HL-60 (cell line): ENCODE measurements around the gene ACKR2.

Experiments
- DNase-seq, 2 experiments: peaks; one replicate each; pipeline ENCODE4 v3.0.0-alpha.2; 2010 to 2020; ENCODE audit warnings: low read depth in 1 of 2, low spot score in 1 of 2
- H3K27ac ChIP-seq: fragments of 250-450 bp; sonication (Bioruptor Pico); replicated peaks from 2 replicates; pipeline ENCODE4 v1.5.1; 2020; ENCODE audit warnings: mild to moderate bottlenecking, moderate library complexity
- H3K27me3 ChIP-seq: fragments of 250-450 bp; sonication (Bioruptor Pico); 2 replicates; pipeline ENCODE4 v1.5.1; 2021; ENCODE audit warnings: mild to moderate bottlenecking, moderate library complexity; ENCODE audit not compliant: insufficient read depth, poor library complexity, severe bottlenecking
- H3K4me3 ChIP-seq: replicated peaks from 2 replicates; pipeline ENCODE4 v1.5.1; 2011; ENCODE audit warnings: mild to moderate bottlenecking, control low read depth, low read length; ENCODE audit not compliant: insufficient read depth
- GABPA ChIP-seq: IDR thresholded peaks from 2 replicates; pipeline ENCODE4 v1.6.1; 2012; ENCODE audit warnings: low read depth
- POLR2AphosphoS5 ChIP-seq: IDR thresholded peaks from 2 replicates; pipeline ENCODE4 v1.6.1; 2012; ENCODE audit warnings: low read depth
- SPI1 ChIP-seq: IDR thresholded peaks from 2 replicates; pipeline ENCODE4 v1.6.1; 2012; ENCODE audit warnings: low read depth, mild to moderate bottlenecking, borderline replicate concordance
- TF ChIP-seq, protein P1 (sequence below): IDR thresholded peaks from 2 replicates; pipeline ENCODE4 v1.6.1; 2012; ENCODE audit warnings: low read depth; ENCODE audit not compliant: insufficient replicate concordance
- TF ChIP-seq, protein P2 (sequence below): IDR thresholded peaks from one replicate; pipeline ENCODE4 v1.5.1; 2011; ENCODE audit warnings: low read length, control low read depth, inconsistent platforms; ENCODE audit not compliant: insufficient read depth

ACKR2 gene

DNA sequence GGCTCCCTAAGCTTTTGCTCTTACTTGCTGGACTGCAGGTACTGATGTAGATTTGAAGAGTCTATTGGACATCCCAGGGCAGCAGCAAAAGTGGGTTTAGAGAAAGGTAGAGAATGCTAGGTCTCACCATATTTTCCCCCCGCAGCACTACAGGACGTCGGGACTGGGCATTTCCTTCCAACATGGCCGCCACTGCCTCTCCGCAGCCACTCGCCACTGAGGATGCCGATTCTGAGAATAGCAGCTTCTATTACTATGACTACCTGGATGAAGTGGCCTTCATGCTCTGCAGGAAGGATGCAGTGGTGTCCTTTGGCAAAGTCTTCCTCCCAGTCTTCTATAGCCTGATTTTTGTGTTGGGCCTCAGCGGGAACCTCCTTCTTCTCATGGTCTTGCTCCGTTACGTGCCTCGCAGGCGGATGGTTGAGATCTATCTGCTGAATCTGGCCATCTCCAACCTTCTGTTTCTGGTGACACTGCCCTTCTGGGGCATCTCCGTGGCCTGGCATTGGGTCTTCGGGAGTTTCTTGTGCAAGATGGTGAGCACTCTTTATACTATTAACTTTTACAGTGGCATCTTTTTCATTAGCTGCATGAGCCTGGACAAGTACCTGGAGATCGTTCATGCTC, 55.2 kb downstream of the ACKR2 start:
- no peaks in the 10 kb centered on the region for H3K27me3 ChIP-seq
- DNase-seq = no peak
- TF ChIP-seq GABPA = no peak
- no peak for TF ChIP-seq POLR2AphosphoS5
- TF ChIP-seq, protein P1, sequence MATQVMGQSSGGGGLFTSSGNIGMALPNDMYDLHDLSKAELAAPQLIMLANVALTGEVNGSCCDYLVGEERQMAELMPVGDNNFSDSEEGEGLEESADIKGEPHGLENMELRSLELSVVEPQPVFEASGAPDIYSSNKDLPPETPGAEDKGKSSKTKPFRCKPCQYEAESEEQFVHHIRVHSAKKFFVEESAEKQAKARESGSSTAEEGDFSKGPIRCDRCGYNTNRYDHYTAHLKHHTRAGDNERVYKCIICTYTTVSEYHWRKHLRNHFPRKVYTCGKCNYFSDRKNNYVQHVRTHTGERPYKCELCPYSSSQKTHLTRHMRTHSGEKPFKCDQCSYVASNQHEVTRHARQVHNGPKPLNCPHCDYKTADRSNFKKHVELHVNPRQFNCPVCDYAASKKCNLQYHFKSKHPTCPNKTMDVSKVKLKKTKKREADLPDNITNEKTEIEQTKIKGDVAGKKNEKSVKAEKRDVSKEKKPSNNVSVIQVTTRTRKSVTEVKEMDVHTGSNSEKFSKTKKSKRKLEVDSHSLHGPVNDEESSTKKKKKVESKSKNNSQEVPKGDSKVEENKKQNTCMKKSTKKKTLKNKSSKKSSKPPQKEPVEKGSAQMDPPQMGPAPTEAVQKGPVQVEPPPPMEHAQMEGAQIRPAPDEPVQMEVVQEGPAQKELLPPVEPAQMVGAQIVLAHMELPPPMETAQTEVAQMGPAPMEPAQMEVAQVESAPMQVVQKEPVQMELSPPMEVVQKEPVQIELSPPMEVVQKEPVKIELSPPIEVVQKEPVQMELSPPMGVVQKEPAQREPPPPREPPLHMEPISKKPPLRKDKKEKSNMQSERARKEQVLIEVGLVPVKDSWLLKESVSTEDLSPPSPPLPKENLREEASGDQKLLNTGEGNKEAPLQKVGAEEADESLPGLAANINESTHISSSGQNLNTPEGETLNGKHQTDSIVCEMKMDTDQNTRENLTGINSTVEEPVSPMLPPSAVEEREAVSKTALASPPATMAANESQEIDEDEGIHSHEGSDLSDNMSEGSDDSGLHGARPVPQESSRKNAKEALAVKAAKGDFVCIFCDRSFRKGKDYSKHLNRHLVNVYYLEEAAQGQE = no peak
- TF ChIP-seq, protein P2, sequence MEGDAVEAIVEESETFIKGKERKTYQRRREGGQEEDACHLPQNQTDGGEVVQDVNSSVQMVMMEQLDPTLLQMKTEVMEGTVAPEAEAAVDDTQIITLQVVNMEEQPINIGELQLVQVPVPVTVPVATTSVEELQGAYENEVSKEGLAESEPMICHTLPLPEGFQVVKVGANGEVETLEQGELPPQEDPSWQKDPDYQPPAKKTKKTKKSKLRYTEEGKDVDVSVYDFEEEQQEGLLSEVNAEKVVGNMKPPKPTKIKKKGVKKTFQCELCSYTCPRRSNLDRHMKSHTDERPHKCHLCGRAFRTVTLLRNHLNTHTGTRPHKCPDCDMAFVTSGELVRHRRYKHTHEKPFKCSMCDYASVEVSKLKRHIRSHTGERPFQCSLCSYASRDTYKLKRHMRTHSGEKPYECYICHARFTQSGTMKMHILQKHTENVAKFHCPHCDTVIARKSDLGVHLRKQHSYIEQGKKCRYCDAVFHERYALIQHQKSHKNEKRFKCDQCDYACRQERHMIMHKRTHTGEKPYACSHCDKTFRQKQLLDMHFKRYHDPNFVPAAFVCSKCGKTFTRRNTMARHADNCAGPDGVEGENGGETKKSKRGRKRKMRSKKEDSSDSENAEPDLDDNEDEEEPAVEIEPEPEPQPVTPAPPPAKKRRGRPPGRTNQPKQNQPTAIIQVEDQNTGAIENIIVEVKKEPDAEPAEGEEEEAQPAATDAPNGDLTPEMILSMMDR = no peak
- H3K4me3 ChIP-seq = no peak overlapping the region
- no peak overlapping the region for H3K27ac ChIP-seq

DNA sequence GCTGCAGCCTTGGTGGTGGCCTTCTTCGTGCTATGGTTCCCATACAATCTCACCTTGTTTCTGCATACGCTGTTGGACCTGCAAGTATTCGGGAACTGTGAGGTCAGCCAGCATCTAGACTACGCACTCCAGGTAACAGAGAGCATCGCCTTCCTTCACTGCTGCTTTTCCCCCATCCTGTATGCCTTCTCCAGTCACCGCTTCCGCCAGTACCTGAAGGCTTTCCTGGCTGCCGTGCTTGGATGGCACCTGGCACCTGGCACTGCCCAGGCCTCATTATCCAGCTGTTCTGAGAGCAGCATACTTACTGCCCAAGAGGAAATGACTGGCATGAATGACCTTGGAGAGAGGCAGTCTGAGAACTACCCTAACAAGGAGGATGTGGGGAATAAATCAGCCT, 56.0 kb downstream of the ACKR2 start:
- H3K27ac ChIP-seq = no peak overlapping the region
- no peak overlapping the region for H3K4me3 ChIP-seq
- TF ChIP-seq, protein P2 = no peak
- TF ChIP-seq, protein P1 = no peak
- TF ChIP-seq POLR2AphosphoS5 (no peak), SPI1 (no peak), GABPA (no peak)
- H3K27me3 ChIP-seq = no peaks in the 10 kb centered on the region
- no peak for DNase-seq

DNA sequence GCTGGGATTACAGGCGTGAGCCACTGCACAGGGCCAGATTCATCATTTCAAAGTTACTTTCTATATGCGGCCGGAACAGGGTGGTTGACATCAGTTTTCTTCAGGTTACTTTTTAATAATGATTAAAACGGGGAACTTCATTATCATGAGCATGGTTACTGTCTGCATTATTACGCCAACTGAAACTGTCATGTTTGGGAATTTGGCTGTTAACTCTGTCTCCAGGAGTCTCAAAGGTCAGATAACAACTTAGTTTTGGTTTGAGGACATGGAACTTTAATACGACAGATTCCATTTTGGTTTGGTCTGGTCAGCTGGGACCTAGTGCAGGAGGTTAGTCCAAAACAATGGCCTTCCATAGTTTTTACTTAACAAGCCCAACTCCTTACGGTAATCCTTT, 57.9 kb downstream of the ACKR2 start:
- no peak overlapping the region for H3K4me3 ChIP-seq
- no peak for DNase-seq
- H3K27ac ChIP-seq = no peak overlapping the region
- TF ChIP-seq, protein P1 = no peak
- TF ChIP-seq POLR2AphosphoS5 = no peak
- TF ChIP-seq, protein P2 = no peak
- no peak for TF ChIP-seq SPI1
- TF ChIP-seq GABPA = no peak
- no peaks in the 10 kb centered on the region for H3K27me3 ChIP-seq
